BE2C (cell line): ENCODE results near the gene GNRH2.
"Not testable (repeated sequence)": the region's sequence is repeated elsewhere in the genome, so short reads cannot be mapped to it uniquely, and the experiment has no call there.

Source experiments
- DNase-seq: peaks from one replicate; pipeline ENCODE4 v3.0.0-alpha.2; 2020
- H3K27me3 ChIP-seq: fragments of 250-450 bp; sonication (Bioruptor Pico); 2 replicates; pipeline ENCODE4 v1.5.1; 2020; ENCODE audit warnings: mild to moderate bottlenecking
- H3K36me3 ChIP-seq: fragments of 250-450 bp; sonication (Bioruptor Pico); 2 replicates; pipeline ENCODE4 v1.5.1; 2020; ENCODE audit warnings: mild to moderate bottlenecking
- H3K4me1 ChIP-seq: fragments of 250-450 bp; sonication (Bioruptor Pico); 2 replicates; pipeline ENCODE4 v1.5.1; 2020
- H3K4me3 ChIP-seq: 2 replicates; pipeline ENCODE4 v1.5.1; 2011; ENCODE audit warnings: low read depth, low read length
- H3K9me3 ChIP-seq: fragments of 250-450 bp; sonication (Bioruptor Pico); 2 replicates; pipeline ENCODE4 v1.5.1; 2020
- TF ChIP-seq, protein P1 (sequence below): IDR thresholded peaks from 2 replicates; pipeline ENCODE4 v1.5.1; 2012; ENCODE audit warnings: mild to moderate bottlenecking, low read depth, low read length

Gene GNRH2

DNA sequence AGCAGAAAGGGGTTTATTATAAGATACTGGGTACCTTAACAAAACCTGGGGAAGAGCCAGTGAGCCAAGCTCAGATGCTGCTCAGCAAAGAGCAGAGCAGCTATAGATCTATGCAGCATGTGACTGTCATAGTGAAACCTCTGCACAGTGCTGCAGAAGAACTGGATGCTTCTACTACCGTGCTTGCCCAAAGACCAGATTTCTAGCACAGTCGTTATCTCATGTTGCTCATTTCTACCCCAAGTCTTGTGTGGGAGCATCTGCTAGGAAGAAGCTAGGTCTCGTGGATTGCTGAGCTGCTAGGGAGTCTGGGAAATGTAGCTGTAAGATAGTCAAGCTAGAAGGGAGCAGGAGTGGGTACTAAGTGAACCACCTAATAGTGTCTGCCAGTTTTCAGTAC, 31.7 kb upstream of the GNRH2 start:
- Histone ChIP-seq H3K9me3 (no peaks in the 10 kb centered on the region), H3K4me1 (no peaks in the 10 kb centered on the region), H3K27me3 (no peaks in the 10 kb centered on the region), H3K4me3 (no peak overlapping the region), H3K36me3 (no peaks in the 10 kb centered on the region)
- no peak for DNase-seq
- TF ChIP-seq, protein P1, sequence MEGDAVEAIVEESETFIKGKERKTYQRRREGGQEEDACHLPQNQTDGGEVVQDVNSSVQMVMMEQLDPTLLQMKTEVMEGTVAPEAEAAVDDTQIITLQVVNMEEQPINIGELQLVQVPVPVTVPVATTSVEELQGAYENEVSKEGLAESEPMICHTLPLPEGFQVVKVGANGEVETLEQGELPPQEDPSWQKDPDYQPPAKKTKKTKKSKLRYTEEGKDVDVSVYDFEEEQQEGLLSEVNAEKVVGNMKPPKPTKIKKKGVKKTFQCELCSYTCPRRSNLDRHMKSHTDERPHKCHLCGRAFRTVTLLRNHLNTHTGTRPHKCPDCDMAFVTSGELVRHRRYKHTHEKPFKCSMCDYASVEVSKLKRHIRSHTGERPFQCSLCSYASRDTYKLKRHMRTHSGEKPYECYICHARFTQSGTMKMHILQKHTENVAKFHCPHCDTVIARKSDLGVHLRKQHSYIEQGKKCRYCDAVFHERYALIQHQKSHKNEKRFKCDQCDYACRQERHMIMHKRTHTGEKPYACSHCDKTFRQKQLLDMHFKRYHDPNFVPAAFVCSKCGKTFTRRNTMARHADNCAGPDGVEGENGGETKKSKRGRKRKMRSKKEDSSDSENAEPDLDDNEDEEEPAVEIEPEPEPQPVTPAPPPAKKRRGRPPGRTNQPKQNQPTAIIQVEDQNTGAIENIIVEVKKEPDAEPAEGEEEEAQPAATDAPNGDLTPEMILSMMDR, result no peak

DNA sequence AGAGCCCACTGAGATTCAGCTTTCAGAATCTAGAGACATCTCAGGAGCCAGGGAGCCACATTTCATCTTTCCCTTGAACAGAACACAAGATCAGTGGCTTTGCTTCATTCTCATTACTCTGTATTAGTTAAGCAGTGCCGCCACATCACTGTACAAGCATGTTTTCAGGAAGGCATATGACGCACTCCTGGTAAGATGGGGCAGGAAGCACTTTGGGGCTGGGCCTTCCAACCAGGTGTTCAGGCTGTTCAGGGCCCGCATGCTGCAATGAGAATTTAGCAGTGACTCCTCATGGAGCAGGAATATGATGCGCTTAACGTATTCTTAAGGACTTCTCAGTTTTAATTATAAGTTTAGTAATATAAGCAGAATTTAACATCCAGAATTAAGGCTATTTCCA, 29.7 kb upstream of the GNRH2 start:
- Histone ChIP-seq H3K9me3 (no peaks in the 10 kb centered on the region), H3K27me3 (no peaks in the 10 kb centered on the region), H3K4me1 (no peaks in the 10 kb centered on the region), H3K36me3 (no peaks in the 10 kb centered on the region), H3K4me3 (no peak overlapping the region)
- DNase-seq, result no peak
- TF ChIP-seq, protein P1, result no peak

DNA sequence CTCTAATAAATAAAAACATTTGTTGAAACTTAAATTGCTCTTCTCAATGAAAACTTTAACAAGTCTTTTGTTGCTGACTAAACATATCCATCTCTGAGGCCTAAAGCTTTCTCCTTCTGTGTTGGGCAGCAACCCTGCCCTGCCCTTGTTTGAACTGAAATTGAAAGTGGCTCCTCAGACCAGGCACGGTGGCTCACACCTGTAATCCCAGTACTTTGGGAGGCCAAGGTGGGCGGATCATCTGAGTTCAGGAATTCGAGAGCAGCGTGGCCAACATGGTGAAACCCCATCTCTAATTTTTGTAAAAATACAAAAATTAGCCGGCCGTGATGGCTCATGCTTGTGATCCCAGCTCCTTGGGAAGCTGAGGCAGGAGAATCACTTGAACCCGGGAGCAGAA, 29.2 kb upstream of the GNRH2 start:
- Histone ChIP-seq H3K36me3 (no peaks in the 10 kb centered on the region), H3K27me3 (no peaks in the 10 kb centered on the region), H3K4me3 (no peak overlapping the region), H3K4me1 (no peaks in the 10 kb centered on the region), H3K9me3 (no peaks in the 10 kb centered on the region)
- TF ChIP-seq, protein P1, result no peak
- DNase-seq, result no peak

DNA sequence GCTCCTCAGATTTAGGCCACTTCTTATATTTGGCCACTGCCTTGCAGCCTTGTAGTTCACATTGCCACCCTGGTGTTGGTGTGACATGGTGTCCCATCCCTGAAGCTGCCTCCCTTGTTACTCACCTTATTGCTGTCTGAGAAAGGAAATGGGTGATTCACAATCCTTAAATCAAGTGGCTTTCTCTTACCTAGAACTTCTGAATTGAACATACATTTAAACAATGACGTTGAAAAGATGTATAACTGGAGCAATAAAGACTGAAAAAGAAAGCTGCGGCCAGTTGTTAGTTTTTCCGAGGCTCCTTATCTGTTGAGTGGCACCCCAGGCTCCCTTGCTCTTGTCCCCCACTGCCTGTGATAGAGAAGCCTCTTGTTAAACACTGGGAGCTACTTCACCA, 28.8 kb upstream of the GNRH2 start:
- no peak for DNase-seq
- Histone ChIP-seq H3K36me3 (no peaks in the 10 kb centered on the region), H3K27me3 (no peaks in the 10 kb centered on the region), H3K4me3 (no peak overlapping the region), H3K4me1 (no peaks in the 10 kb centered on the region), H3K9me3 (no peaks in the 10 kb centered on the region)
- TF ChIP-seq, protein P1, result no peak

DNA sequence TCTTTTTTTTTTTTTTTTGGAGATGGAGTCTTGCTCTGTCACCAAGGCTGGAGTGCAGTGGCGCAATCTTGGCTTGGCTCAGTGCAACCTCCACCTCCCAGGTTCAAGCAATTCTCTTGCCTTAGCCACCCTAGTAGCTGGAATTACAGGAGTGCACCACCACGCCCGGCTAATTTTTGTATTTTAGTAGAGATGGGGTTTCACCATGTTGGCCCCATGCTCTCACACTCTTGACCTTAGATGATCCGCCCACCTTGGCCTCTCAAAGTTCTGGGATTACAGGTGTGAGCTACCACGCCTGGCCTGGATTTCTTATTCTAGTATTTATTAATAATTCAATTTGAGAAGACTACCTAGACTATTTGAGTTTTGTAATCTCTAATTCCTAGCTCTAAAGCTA, 28.1 kb upstream of the GNRH2 start:
- not testable (repeated sequence) for H3K4me1 ChIP-seq, H3K4me3 ChIP-seq, H3K36me3 ChIP-seq, H3K27me3 ChIP-seq, H3K9me3 ChIP-seq, DNase-seq

DNA sequence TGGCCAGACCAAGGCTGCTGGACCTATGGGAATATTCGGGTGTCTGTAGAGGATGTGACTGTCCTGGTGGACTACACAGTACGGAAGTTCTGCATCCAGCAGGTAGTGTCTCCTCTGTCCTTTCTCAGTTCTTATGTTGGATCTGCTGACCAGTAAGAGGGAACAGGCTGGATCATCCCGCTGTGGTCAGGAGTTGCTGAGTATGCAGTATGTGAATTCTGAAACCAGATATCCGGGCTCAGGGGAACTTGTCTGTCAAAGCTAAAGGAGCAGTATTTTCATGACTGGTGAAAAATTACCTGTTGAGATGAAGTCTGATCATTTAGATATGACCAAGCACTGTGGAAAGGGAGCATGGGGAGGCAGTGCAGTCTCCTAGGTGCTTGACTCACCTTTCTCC, 22.1 kb upstream of the GNRH2 start:
- TF ChIP-seq, protein P1, result no peak
- no peaks in the 10 kb centered on the region for H3K4me1 ChIP-seq
- no peaks in the 10 kb centered on the region for H3K9me3 ChIP-seq
- H3K27me3 ChIP-seq, result no peaks in the 10 kb centered on the region
- H3K4me3 ChIP-seq, result no peak overlapping the region
- no peak for DNase-seq
- 0 out of 2 replicates have a peak, but pooled peaks cover 3% of the 10 kb centered on the region for H3K36me3 ChIP-seq

DNA sequence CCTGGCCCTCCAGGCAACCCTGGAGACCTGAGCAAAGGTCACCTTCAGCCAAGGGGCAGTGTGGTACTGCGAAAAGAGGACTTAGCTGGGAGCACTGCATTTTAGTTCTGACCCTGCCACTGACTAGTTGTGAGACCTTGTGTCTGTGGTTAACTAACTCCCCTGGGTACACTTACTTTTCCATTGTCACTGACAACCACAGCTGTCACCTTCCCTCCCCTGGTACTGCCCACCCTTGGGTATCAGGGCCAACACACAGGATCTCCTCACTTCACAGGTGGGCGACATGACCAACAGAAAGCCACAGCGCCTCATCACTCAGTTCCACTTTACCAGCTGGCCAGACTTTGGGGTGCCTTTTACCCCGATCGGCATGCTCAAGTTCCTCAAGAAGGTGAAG, 21.6 kb upstream of the GNRH2 start:
- Histone ChIP-seq H3K4me3 (no peak overlapping the region), H3K36me3 (0 out of 2 replicates have a peak, but pooled peaks cover 3% of the 10 kb centered on the region), H3K27me3 (no peaks in the 10 kb centered on the region), H3K9me3 (no peaks in the 10 kb centered on the region), H3K4me1 (no peaks in the 10 kb centered on the region)
- no peak for DNase-seq
- TF ChIP-seq, protein P1, result no peak

DNA sequence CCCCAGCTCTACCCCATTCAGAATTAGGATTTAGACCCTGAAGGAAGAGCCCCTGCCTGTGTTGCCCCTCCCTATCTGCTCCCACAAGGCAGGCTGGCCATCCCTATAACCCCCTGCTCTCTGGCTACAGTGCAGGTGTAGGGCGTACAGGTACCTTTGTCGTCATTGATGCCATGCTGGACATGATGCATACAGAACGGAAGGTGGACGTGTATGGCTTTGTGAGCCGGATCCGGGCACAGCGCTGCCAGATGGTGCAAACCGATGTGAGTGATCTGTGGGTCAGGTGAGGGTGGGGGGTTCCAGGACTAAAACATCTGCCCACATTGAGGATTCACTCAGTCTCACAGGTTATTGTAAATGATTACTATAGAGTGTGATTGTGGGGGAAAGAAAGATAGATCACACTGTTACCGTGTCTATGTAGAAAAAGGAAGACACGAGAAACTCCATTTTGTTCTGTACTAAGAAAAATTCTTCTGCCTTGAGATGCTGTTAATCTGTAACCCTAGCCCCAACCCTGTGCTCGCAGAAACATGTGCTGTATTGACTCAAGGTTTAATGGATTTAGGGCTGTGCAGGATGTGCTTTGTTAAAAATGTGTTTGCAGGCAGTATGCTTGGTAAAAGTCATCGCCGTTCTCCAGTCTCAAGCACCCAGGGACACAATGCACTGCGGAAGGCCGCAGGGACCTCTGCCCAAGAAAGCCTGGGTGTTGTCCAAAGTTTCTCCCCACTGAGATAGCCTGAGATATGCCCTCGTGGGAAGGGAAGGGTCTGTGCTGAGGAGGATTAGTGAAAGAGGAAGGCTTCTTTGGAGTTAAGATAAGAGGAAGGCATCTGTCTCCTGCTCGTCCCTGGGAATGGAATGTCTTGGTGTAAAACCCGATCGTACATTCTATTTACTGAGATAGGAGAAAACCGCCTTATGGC, 20.6 kb upstream of the GNRH2 start:
- H3K36me3 ChIP-seq, H3K9me3 ChIP-seq, H3K4me3 ChIP-seq, H3K27me3 ChIP-seq, H3K4me1 ChIP-seq, DNase-seq: not testable (repeated sequence)
